Muscle of leg (tissue), 11 donors: Measurements from ENCODE around the gene ARHGEF37. TPM values are rescaled to one million over a fixed set of nuclear protein-coding genes. Genes with fewer than 3 reads are reported as not detected.

Source experiments
- DNase-seq: peaks from one replicate; pipeline ENCODE4 v3.0.0; 2013
- H3K27ac ChIP-seq: one replicate; pipeline ENCODE4 v1.5.1; 2013; ENCODE audit warnings: mild to moderate bottlenecking, low read length, control low read depth
- H3K27me3 ChIP-seq: one replicate; pipeline ENCODE4 v1.6.1; 2013; ENCODE audit warnings: low read length; ENCODE audit not compliant: control insufficient read depth, insufficient read depth
- H3K36me3 ChIP-seq: one replicate; pipeline ENCODE4 v1.6.1; 2013; ENCODE audit warnings: low read length; ENCODE audit not compliant: control insufficient read depth, insufficient read depth
- H3K4me1 ChIP-seq: one replicate; pipeline ENCODE4 v1.6.1; 2013; ENCODE audit warnings: low read length; ENCODE audit not compliant: control insufficient read depth, insufficient read depth
- H3K4me3 ChIP-seq: one replicate; pipeline ENCODE4 v1.5.1; 2013; ENCODE audit warnings: low read length, control low read depth
- H3K9me3 ChIP-seq: replicated peaks from 2 replicates; pipeline ENCODE4 v1.6.1; 2013; ENCODE audit warnings: low read depth, low read length; ENCODE audit not compliant: control insufficient read depth
- WGBS: methylation state at CpG from one replicate; pipeline ENCODE4 v1.1.5; 2013; ENCODE audit warnings: missing lambda C conversion rate; ENCODE audit not compliant: insufficient coverage; 5-methylcytosine and 5-hydroxymethylcytosine counted together
- polyA plus RNA-seq, 8 donors: library from polyadenylated mRNA; unstranded; fragments of 120-200 nt; gene quantifications; one replicate each; pipeline versions ENCODE4 v1.2.1 to v1.2.3, GENCODE V29; 2013; ENCODE audit warnings: inconsistent platforms in 1 of 8, low replicate concordance in 1 of 8; ENCODE audit not compliant: insufficient read length in 8 of 8, insufficient read depth in 1 of 8
- total RNA-seq: library from RNA; stranded (reverse); fragments of 120-200 nt; gene quantifications from one replicate; pipeline ENCODE4 v1.2.4, GENCODE V29; 2013

Gene ARHGEF37
- total and polyA plus RNA-seq, 9 donors, result 2.8 to 4.2 (median 3.7) TPM

GRCh38 chr5:149598966-149599365 lies 17.7 kb downstream of the ARHGEF37 start:
- H3K9me3 ChIP-seq, result no peaks in the 10 kb centered on the region
- no peaks in the 10 kb centered on the region for H3K4me1 ChIP-seq
- no peak for DNase-seq
- H3K27me3 ChIP-seq, result no peaks in the 10 kb centered on the region
- no peak overlapping the region for H3K4me3 ChIP-seq
- no peak overlapping the region for H3K27ac ChIP-seq
- no peaks in the 10 kb centered on the region for H3K36me3 ChIP-seq
- 80% methylated on average over 2 of the region's 3 CpGs for WGBS

GRCh38 chr5:149599375-149599774 lies 18.1 kb downstream of the ARHGEF37 start:
- H3K4me1 ChIP-seq, result no peaks in the 10 kb centered on the region
- no peak overlapping the region for H3K4me3 ChIP-seq
- H3K27me3 ChIP-seq, result no peaks in the 10 kb centered on the region
- WGBS, result no CpG with 5 or more reads among the region's 4 CpGs
- H3K36me3 ChIP-seq, result no peaks in the 10 kb centered on the region
- no peak overlapping the region for H3K27ac ChIP-seq
- no peak for DNase-seq
- H3K9me3 ChIP-seq, result no peaks in the 10 kb centered on the region

GRCh38 chr5:149600932-149601331 lies 19.6 kb downstream of the ARHGEF37 start:
- 80% methylated on average over 1 of the region's 3 CpGs for WGBS
- H3K4me1 ChIP-seq, result peaks cover 2% of the 10 kb centered on the region
- no peak overlapping the region for H3K27ac ChIP-seq
- H3K9me3 ChIP-seq, result no peaks in the 10 kb centered on the region
- no peaks in the 10 kb centered on the region for H3K36me3 ChIP-seq
- no peaks in the 10 kb centered on the region for H3K27me3 ChIP-seq
- no peak overlapping the region for H3K4me3 ChIP-seq
- DNase-seq, result no peak

GRCh38 chr5:149603210-149603609 lies 21.9 kb downstream of the ARHGEF37 start:
- H3K36me3 ChIP-seq, result no peaks in the 10 kb centered on the region

GRCh38 chr5:149603920-149604319 lies 22.6 kb downstream of the ARHGEF37 start:
- Histone ChIP-seq H3K27me3 (no peaks in the 10 kb centered on the region), H3K4me3 (no peak overlapping the region), H3K9me3 (no peaks in the 10 kb centered on the region), H3K27ac (no peak overlapping the region), H3K4me1 (peaks cover 5% of the 10 kb centered on the region), H3K36me3 (no peaks in the 10 kb centered on the region)
- no peak for DNase-seq
- no CpG with 5 or more reads among the region's 2 CpGs for WGBS

More at GRCh38 chr5:149603210-149603609, 21.9 kb downstream of the ARHGEF37 start:
- 86% methylated on average over 1 of the region's 4 CpGs for WGBS
- Histone ChIP-seq H3K9me3 (no peaks in the 10 kb centered on the region), H3K4me1 (peaks cover 5% of the 10 kb centered on the region), H3K27me3 (no peaks in the 10 kb centered on the region), H3K4me3 (no peak overlapping the region), H3K27ac (no peak overlapping the region)
- no peak for DNase-seq

GRCh38 chr5:149604321-149604720 lies 23.0 kb downstream of the ARHGEF37 start:
- H3K4me1 ChIP-seq, result peaks cover 5% of the 10 kb centered on the region
- H3K27ac ChIP-seq, result no peak overlapping the region
- H3K9me3 ChIP-seq, result no peaks in the 10 kb centered on the region
- WGBS, result no CpG with 5 or more reads among the region's 1 CpG
- H3K36me3 ChIP-seq, result no peaks in the 10 kb centered on the region
- no peak overlapping the region for H3K4me3 ChIP-seq
- no peaks in the 10 kb centered on the region for H3K27me3 ChIP-seq
- DNase-seq, result no peak

GRCh38 chr5:149605354-149605997 lies 24.2 kb downstream of the ARHGEF37 start:
- Histone ChIP-seq H3K36me3 (peaks cover 4% of the 10 kb centered on the region), H3K27ac (no peak overlapping the region), H3K4me3 (no peak overlapping the region), H3K9me3 (no peaks in the 10 kb centered on the region), H3K27me3 (no peaks in the 10 kb centered on the region), H3K4me1 (peaks cover 5% of the 10 kb centered on the region)
- no peak for DNase-seq
- 78% methylated on average over 3 of the region's 5 CpGs for WGBS

- Histone ChIP-seq H3K4me1 (peaks cover 8% of the 10 kb centered on the region), H3K27me3 (no peaks in the 10 kb centered on the region), H3K4me3 (no peak overlapping the region), H3K27ac (no peak overlapping the region), H3K36me3 (peaks cover 4% of the 10 kb centered on the region), H3K9me3 (no peaks in the 10 kb centered on the region)
- DNase-seq, result peak; percentile 51
- 59% methylated on average over 8 of the region's 11 CpGs for WGBS
These were observed 24.9 kb downstream of the ARHGEF37 start for GRCh38 chr5:149605998-149606724.

DNA sequence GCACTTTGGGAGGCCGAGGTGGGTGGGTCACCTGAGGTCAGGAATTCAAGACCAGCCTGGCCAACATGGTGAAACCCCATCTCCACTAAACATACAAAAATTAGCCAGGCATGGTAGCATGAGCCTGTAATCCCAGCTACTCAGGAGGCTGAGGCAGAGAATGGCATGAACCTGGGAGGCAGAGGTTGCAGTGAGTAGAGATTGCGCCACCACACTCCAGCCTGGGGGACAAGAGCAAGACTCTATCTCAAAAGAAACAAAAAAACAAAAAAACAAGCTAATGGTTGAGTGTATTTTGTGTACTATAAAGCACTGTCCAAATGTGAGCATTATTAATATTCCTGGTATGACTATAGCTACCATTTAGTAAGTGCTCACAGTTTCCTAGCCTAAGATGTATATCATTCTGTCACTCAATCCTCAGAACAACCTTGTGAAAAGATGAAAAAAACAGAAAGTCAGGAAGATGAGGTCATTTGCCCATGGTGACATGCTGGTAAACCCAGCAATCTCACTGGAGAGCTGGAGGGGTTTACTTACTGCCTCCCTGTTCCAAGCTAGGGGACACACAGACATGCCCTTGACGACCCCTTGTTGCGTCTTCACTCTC lies 27.7 kb downstream of the ARHGEF37 start:
- Histone ChIP-seq H3K27me3 (no peaks in the 10 kb centered on the region), H3K9me3 (no peaks in the 10 kb centered on the region), H3K36me3 (peaks cover 4% of the 10 kb centered on the region), H3K4me1 (peaks cover 11% of the 10 kb centered on the region), H3K27ac (no peak overlapping the region), H3K4me3 (no peak overlapping the region)
- 100% methylated on average over 2 of the region's 4 CpGs for WGBS
- no peak for DNase-seq

GRCh38 chr5:149609640-149610219 lies 28.4 kb downstream of the ARHGEF37 start:
- H3K36me3 ChIP-seq, result peaks cover 4% of the 10 kb centered on the region
- DNase-seq, result no peak
- H3K27me3 ChIP-seq, result no peaks in the 10 kb centered on the region
- H3K9me3 ChIP-seq, result no peaks in the 10 kb centered on the region
- H3K27ac ChIP-seq, result no peak overlapping the region
- 77% methylated on average over 11 of the region's 14 CpGs for WGBS
- H3K4me3 ChIP-seq, result no peak overlapping the region
- H3K4me1 ChIP-seq, result peaks cover 17% of the 10 kb centered on the region
